SK-N-DZ (cell line): ENCODE data around the gene CALHM5. TPM values are rescaled to one million over a fixed set of nuclear protein-coding genes. Genes with fewer than 3 reads are reported as not detected.
A peak's percentile ranks its signal among the peaks of the same experiment; 100 is the strongest.
"Not testable (repeated sequence)": the region's sequence is repeated elsewhere in the genome, so short reads cannot be mapped to it uniquely, and the experiment has no call there.

Source experiments
- DNase-seq: peaks from one replicate; pipeline ENCODE4 v3.0.0-alpha.2; 2015; ENCODE audit warnings: low spot score
- polyA plus RNA-seq, 2 experiments: library from polyadenylated mRNA; depleted of rRNA; stranded (reverse); fragments of >200 nt; gene quantifications; 2 replicates each; pipeline ENCODE4 v1.2.3, GENCODE V29; 2014

The CALHM5 gene, protein sequence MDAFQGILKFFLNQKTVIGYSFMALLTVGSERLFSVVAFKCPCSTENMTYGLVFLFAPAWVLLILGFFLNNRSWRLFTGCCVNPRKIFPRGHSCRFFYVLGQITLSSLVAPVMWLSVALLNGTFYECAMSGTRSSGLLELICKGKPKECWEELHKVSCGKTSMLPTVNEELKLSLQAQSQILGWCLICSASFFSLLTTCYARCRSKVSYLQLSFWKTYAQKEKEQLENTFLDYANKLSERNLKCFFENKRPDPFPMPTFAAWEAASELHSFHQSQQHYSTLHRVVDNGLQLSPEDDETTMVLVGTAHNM
- 2.4 and 2.6 TPM in 2 replicates for polyA plus RNA-seq (2014; cell fraction: cytosol; rRNA removed)
- polyA plus RNA-seq (2014; cell fraction: nucleus; rRNA removed), result 0.85 and 1.1 TPM in 2 replicates

DNA sequence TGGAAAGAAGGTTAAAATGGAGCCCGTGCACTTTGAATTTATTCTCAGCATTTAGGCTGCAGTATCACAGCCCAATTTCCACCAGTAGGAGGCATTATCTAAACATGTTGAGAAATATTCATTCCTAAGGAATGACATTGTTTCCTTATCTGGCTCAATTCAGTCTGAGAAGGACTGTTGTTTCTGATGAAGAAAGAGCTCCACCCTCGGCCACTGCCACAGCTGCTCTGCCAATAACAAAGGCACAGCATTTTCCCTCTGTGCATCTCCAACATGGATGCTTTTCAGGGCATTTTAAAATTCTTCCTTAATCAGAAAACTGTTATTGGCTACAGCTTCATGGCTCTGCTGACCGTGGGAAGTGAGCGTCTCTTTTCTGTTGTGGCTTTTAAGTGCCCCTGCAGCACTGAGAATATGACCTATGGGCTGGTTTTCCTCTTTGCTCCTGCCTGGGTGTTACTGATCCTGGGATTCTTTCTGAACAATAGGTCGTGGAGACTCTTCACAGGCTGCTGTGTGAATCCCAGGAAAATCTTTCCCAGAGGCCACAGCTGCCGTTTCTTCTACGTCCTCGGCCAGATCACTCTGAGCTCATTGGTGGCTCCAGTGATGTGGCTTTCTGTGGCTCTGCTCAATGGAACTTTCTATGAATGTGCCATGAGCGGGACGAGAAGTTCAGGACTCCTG, at the start of gene CALHM5:
Gene CALHM5, plus strand, starts transcription at position 216 of the 687 bp plus-strand sequence. Its CDS starts 58 bp downstream, at position 274.
- DNase-seq, result peak; percentile 77

DNA sequence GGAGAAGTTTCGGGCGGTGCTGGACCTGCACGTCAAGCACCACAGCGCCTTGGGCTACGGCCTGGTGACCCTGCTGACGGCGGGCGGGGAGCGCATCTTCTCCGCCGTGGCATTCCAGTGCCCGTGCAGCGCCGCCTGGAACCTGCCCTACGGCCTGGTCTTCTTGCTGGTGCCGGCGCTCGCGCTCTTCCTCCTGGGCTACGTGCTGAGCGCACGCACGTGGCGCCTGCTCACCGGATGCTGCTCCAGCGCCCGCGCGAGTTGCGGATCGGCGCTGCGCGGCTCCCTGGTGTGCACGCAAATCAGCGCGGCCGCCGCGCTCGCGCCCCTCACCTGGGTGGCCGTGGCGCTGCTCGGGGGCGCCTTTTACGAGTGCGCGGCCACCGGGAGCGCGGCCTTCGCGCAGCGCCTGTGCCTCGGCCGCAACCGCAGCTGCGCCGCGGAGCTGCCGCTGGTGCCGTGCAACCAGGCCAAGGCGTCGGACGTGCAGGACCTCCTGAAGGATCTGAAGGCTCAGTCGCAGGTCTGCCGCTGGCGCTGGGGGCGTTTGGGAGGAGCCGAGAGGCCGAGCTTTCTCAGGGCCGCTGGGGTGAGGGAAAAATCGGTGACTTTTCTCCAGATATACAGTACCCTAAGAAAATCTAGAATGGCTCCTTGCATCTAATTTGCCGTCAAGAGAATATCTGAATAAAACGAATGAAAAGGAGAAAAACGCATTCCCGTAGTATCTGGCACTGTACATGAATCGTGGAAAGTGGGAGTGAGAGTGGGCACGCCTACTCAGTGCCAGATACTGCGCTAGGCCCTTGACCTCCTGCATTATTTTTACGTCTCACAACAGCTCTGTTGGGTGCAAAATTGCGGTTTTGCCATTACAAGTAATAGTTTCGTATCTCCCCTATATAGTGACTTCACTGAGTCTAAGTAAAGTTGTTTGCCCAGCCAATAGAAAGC, 49.2 kb upstream of the CALHM5 start:
- DNase-seq, result peak; percentile 60

DNA sequence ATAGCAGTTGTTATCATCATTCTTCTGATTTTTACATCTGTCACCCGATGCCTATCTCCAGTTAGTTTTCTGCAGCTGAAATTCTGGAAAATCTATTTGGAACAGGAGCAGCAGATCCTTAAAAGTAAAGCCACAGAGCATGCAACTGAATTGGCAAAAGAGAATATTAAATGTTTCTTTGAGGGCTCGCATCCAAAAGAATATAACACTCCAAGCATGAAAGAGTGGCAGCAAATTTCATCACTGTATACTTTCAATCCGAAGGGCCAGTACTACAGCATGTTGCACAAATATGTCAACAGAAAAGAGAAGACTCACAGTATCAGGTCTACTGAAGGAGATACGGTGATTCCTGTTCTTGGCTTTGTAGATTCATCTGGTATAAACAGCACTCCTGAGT, 48.1 kb upstream of the CALHM5 start:
- no peak for DNase-seq

DNA sequence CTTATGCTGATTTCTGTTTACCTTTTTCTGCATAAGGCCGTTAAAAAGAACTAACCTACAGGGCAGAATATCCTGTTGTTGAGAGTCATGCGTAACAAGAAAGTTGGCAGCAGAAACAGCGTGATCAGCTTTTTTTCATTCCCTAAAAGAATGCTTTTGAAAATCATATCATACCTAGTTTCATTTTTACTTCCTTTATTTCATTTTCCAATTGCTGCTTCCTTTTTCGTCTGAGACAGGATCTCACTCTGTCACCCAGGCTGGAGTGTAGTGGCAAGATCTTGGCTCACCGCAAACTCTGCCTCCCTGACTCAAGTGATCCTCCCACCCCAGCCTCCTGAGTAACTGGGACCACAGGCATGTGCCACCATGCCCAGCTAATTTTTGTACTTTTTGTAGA, 46.2 kb upstream of the CALHM5 start:
- DNase-seq, result no peak

DNA sequence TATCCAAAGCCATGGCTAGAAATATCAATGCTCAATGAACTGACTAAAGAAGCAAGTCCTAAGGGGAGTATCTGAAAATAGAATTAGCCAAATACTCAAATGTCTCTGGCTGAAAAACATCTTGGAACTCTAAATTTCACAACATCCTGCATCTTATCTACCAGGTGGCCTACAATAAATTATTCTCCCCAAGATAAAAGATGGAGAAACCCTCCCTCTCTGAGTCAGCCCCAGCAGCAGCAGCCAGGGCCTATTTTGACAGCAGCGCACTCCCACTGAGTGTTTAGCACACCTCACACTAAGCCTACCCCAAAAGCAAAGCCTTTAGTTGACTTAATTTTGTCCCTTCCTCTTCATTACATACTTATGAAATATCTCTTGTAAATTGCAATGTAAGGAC, 44.3 kb upstream of the CALHM5 start:
- no peak for DNase-seq

DNA sequence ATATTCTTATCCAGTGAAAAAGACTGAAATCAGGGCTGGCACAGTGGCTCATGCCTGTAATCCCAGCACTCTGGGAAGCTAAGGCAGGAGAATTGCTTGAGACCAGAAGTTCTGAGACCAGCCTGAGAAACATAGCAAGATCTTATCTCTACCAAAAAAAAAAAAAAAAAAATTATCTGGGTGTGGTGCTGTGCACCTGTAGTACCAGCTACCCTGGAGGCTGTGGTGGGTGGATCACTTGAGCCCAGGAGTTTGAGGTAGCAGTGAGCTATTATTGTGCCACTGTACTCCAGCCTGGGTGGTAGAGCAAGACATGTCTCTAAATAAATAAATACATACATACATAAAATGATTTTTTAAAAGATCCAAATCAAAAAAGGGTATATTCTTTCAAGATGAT, 43.9 kb upstream of the CALHM5 start:
- DNase-seq, result no peak

DNA sequence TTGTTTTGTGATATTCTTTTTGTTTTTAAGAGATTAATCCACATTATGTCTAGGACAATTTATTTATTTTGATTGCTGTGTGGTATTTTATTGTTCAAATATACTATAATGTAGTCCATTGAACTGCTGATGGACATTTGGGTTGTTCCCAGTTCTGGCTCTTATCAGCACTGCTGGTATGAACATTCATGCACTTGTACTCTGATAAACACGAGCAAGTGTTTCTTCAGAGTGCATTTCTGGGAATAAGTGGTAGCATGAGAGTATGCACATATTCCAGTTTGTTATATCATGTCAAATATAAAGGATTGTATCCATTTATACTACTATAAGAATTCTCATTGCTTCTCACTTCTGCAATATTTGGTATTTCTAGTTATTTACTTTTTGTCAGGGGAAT, 43.1 kb upstream of the CALHM5 start:
- DNase-seq, result no peak

DNA sequence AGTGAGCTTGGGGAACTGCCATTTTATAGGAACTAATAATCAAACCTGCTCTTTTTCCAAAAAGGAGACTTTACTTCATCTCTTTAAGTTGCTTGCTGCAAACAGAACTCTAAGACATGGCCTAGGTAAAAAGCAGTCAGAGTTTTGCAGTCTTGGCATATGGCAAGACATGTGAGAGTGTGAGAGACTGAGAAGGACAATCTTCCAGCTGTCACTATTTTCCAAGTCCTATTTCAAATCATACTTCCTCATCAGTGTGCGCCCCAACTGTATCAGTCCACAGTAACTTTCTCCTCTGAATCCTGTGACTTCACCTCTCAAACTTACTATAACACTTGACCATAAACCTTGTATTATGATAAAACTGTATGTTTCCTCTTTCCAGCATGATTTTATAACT, 39.9 kb upstream of the CALHM5 start:
- DNase-seq, result no peak

DNA sequence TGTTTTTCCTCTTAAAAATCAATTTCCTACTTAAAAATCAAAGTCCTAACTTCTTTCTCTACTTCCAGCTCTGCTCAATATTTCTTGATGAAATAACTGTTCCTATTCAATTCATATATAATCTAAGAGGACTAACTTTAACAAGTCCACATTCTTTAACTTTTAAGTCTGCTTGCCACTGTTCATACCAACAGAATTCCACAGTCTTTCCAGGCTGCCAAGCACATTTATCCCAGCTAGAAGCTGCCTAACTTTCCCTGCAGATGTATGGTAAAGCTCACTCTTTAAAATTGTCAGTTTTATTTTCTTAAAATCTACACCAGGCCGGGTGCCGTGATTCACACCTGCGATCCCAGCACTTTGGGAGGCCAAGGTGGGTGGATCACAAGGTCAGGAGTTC, 38.7 kb upstream of the CALHM5 start:
- DNase-seq, result no peak

DNA sequence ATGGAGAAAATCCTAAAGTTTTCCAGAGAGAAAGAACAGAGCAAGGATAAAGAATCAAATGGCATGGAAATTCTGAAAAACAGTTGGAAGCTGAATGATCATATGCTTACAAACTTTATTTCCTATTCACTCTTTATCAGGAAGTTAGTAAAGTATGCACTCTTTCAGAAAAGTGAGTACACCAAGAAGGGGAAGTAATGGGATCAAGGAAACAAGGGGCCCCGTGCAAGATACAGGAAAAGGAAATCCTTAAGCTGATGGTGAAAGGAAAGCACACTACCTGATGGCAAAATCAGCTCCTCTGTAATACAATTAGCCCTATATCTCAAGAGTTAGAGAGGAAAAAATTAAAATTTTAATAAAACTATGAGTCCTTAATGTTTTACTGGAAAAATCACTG, 36.3 kb upstream of the CALHM5 start:
- no peak for DNase-seq

DNA sequence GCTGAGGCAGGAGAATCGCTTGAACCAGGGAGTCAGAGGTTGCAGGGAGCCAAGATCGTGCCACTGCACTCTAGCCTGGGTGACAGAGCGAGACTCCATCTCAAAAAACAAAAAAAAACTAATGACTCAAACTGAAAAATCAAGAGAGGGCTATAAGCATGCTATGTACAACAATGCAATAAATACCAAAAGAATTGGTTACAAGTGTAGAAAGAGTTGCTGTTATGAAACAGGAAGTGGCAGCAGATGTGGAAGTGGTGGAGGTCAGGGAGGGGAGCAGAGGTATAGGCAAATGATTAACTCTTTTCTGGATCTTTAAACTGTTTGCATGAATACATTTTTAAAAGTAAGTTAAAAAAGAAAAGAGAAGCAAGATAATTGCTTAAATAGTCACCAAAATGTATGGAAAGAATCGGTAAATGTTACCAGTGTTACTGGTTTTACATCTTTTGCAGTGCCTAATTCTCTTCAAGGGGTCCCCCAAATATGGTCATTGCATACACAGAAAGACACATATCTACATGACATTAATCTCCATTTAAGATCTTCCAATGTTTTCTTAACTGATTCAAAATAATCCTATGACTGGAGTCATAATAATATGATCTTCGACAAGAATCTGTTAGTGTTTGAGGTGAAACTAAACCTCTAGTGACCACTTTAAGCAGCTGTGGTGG, 35.3 kb upstream of the CALHM5 start:
- no peak for DNase-seq

DNA sequence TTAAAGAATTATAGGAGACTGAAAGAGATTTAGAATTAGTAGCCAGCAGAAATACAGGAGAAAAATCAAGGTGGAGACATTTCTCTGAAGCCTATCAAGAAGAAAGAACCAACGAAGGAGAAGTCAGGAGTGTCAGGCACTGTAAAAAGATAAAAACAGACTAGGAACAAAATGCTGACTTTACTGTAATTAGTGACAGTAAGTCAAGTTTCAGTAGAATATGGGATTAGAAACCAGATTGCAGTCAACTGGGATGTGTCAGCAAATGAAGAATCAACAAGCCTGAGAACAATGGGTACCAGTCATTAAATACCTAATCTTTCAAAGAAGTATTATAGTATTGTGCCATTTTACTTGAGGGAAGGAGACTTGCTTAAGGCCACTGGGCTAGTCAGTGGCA, 28.7 kb upstream of the CALHM5 start:
- DNase-seq, result no peak

DNA sequence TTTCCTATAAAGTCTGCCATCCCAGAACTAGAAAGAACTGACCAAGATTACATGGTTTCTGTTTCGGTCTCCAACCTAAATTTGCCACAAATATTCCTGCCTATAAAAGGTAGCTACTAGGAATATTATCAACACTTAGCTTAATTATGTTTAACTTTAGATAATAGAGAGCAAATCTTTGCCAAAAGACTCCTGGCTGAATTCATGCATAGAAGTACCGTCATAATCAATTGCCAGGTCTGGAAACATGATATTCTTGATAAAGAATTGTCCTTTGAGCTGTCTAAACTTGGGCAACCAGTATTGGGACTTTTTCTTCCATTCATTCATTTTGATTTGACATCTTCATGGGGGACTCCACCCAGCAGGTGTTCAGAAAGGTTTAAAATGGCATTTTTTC, 27.8 kb upstream of the CALHM5 start:
- DNase-seq, result no peak

DNA sequence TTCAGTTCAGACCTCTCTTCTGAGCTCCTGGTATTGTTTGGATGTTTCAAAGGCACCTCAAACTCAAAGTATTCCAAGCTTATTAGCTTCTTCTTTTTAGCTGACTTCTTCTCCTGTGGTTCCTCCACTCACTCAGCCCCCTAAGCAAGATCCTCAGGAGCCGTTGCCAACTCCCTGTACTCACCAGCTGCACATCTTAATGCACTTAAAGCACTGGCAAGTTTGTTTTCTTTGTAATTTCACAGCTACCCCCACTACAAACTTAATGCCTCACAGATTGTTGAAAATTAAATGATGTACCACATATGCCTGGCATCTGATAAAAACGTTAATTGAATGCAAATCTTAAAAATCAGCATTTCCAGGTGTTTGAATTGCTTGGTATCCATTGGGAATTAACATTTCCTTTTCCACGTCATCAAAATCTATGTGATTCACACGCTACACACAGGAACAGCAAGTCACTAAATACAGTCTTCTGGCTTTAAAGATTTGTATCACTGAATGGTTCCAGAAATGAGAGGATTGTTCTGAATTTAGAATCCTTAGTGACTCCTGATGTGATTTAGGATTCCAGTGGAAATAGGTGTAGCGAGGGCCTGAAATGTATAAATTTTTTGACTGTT, 25.8 kb upstream of the CALHM5 start:
- DNase-seq, result peak; percentile 20

DNA sequence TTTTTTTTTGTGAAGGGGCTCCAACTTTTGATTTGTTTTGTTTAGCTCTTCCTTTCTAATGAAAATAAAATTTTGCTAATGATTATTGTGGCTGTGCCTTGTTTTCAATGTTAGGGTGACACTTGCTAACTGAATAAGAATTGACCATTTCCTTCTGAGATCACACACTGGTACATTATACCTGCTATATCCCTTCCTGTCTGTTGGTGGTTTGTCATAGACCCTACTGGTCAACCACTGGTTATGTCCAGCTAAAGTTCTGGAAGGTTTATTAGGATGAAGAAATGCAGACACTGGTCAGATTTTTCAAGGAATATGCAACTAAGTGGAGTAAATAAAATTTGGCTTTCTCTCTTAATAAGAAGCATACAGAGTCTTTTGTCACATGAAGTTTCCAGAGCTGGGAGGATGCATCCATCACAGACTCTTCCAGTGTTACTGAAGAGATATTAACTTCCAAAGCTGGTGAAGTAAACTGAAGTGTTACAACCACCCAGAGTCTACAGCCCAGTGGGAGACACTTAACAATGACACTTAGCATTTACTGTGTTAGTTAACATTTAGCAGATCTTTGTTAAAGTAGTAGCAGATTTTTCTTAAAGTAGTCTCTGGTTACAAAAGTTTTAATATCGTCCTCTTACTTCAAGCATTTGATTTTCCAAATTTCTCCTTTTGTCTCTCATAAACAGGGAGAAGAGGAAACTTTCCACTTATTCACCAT, 19.7 kb upstream of the CALHM5 start:
- DNase-seq, result no peak

DNA sequence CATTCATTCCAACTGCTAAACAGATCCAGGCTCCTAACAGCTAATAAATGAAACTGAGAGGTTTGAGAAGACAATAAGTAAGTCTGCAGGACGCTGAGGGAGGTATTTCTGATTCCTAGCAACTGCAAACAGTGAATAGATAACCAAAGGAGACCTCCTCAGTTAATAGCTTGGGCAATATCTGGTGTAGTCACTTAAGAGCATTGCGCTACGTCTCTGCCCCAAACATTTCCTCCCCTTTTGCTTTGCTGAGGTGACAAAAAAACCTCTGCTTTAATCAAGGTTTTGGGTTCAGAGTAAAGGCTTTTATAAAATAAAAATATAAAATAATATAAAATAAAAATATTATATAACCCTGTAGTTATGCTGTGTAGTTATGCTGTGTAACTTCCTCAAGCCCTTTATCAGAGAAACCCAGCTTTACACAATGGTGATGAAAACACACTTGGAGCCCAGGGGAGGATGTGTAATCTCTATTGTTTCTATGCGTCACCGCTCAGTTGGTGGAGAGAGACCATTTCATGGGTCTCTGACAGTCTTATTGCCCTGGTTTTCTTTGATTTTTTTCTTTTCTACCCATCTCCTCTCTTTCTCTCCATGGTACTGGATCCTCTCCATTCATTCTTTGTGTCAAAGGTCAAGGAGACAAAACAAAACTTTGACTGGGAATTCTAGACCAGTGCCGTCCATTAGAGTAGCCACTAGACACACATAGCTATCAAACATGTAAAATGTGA, 18.9 kb upstream of the CALHM5 start:
- no peak for DNase-seq

DNA sequence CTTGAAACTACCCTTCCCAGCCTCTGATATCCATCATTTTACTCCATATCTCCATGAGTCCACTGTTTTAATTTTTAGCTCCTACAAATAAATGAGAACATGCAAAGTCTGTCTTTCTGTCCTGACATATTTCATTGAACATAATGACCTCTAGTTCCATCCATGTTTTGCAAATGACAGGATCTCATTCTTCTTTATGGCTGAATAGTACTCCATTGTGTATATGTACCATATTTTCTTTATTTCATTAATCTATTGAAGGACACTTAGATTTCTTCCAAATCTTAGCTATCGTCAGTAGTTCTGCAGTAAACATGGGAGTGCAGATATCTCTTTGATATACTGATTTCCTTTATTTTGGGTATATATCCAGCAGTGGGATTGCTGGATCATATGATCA, 16.3 kb upstream of the CALHM5 start:
- DNase-seq, result not testable (repeated sequence)

DNA sequence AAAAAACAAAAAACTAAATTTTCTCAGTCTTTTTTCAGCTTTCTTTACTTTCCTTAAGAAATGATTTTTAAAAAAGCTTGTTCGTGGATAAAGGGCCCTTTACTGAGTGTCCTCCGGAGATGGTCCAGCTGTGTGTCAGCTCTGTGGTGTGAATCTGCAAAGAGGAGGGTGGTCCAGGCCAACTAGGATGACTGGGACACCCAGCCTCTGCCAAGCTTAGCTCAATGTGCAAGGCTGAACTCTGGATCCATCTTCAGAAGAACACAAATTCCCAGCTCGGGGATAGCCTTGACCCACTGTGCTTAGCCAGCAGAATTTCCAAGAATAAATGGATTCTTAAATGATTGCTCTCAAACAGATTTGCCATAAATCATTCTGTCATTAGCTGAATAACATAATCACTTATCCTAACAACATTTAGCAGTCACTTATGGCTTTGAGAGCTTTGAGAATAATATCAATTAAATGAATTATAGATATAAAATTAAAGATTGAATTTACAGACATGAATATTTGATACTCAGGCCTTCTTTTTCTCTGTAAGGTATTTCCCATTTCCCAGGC, 14.2 kb upstream of the CALHM5 start:
- DNase-seq, result no peak

DNA sequence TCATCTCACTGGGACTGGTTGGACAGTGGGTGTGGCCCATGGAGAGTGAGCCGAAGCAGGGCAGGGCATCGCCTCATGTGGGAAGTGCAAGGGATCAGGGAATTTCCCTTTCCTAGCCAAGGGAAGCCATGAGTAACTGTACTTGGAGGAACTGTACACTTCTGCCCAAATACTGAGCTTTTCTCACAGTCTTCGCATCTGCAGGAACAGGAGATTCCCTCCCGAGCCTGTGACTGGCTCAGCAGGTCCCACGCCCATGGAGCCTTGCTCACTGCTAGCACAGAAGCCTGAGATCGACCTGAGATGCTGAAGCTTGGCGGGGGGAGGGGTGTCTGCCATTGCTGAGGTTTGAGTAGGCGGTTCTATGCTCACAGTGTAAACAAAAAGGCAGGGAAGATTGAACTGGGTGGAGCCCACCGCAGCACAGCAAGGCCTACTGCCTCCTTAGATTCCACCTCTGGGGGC, 10.4 kb upstream of the CALHM5 start:
- peak; percentile 41 for DNase-seq
